ENCODE data around the gene NUDT16L1. TPM values are rescaled to one million over a fixed set of nuclear protein-coding genes. Genes with fewer than 3 reads are reported as not detected.
A peak's percentile ranks its signal among the peaks of the same experiment; 100 is the strongest.

NUDT16L1 gene
- total RNA-seq, 1 experiment from 2014 or later: 42.0 TPM

DNA sequence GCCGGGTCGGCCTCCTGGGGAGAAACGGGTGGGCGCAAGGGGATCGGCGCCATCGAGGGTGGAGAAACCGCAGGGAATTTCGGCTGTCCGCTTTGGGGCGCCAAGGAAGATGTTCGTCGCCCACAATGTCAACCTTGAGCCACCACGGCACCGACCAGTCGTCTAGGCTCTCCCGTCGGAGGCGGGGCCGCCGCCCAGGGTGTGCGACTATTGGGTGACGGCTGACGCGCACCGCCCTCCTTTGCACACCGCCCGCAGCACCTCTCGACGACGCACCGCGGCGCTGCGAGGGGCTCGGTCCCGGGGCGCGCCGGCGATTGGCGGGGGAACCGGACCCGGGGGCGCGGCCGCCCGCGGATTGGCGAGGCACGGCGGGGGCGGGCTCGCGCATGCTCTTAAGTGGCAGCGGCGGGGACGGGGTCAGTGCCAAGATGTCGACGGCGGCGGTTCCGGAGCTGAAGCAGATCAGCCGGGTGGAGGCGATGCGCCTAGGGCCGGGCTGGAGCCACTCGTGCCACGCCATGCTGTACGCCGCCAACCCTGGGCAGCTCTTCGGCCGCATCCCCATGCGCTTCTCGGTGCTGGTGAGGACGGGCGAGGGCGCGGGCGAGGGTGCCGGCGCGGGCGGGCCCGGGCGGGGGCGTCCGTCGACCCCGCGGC lies at the start of gene NUDT16L1 (continued):
- TF ChIP-seq MYBL2 (CRISPR knock-in tag; IDR thresholded peaks at IDR 0.05) (no peak), ATF1 (CRISPR knock-in tag; IDR thresholded peaks at IDR 0.05) (no peak), HMGA2 (CRISPR knock-in tag; IDR thresholded peaks at IDR 0.05) (no peak), PRRX2 (CRISPR knock-in tag; IDR thresholded peaks at IDR 0.05) (0 out of 2 replicates have a peak, but pooled peaks have one; percentile 73), ZMAT4 (CRISPR knock-in tag; IDR thresholded peaks at IDR 0.05) (no peak), ESRRA (CRISPR knock-in tag; IDR thresholded peaks at IDR 0.05; ENCODE audit: borderline replicate concordance) (no peak), NFYB (CRISPR knock-in tag; conservative IDR thresholded peaks at IDR 0.05; ENCODE audit: low read depth) (peak; percentile 89), CTCF (IDR thresholded peaks at IDR 0.05) (no peak), JUN (CRISPR knock-in tag; IDR thresholded peaks at IDR 0.05) (peak; percentile 65; the same call in 1 of the 2 replicates), FOXK1 (CRISPR knock-in tag; IDR thresholded peaks at IDR 0.05) (no peak), ZNF121 (CRISPR knock-in tag; IDR thresholded peaks at IDR 0.05) (no peak), ZNF263 (CRISPR knock-in tag; IDR thresholded peaks at IDR 0.05; ENCODE audit: low read depth) (peak; percentile 15; the same call in 1 of the 2 replicates), FOXJ3 (CRISPR knock-in tag; IDR thresholded peaks at IDR 0.05; ENCODE audit: borderline replicate concordance) (no peak), SOX15 (CRISPR knock-in tag; IDR thresholded peaks at IDR 0.05) (no peak), ZNF138 (CRISPR knock-in tag; conservative IDR thresholded peaks at IDR 0.05) (no peak), CREM (CRISPR knock-in tag; IDR thresholded peaks at IDR 0.05) (0 out of 2 replicates have a peak, but pooled peaks have one; percentile 49), SP1 (CRISPR knock-in tag; conservative IDR thresholded peaks at IDR 0.05) (peak; percentile 93), ETV6 (CRISPR knock-in tag; IDR thresholded peaks at IDR 0.05) (peak; percentile 56; the same call in 1 of the 2 replicates), NR1H2 (CRISPR knock-in tag; IDR thresholded peaks at IDR 0.05) (no peak), GABPB1 (CRISPR knock-in tag; IDR thresholded peaks at IDR 0.05) (no peak; the same call in 1 of the 2 replicates), CBFB (CRISPR knock-in tag; IDR thresholded peaks at IDR 0.05; ENCODE audit: low read depth) (no peak), CREB1 (CRISPR knock-in tag; IDR thresholded peaks at IDR 0.05) (no peak), NR2C2 (CRISPR knock-in tag; IDR thresholded peaks at IDR 0.05) (no peak)
- TF ChIP-seq, protein P1, sequence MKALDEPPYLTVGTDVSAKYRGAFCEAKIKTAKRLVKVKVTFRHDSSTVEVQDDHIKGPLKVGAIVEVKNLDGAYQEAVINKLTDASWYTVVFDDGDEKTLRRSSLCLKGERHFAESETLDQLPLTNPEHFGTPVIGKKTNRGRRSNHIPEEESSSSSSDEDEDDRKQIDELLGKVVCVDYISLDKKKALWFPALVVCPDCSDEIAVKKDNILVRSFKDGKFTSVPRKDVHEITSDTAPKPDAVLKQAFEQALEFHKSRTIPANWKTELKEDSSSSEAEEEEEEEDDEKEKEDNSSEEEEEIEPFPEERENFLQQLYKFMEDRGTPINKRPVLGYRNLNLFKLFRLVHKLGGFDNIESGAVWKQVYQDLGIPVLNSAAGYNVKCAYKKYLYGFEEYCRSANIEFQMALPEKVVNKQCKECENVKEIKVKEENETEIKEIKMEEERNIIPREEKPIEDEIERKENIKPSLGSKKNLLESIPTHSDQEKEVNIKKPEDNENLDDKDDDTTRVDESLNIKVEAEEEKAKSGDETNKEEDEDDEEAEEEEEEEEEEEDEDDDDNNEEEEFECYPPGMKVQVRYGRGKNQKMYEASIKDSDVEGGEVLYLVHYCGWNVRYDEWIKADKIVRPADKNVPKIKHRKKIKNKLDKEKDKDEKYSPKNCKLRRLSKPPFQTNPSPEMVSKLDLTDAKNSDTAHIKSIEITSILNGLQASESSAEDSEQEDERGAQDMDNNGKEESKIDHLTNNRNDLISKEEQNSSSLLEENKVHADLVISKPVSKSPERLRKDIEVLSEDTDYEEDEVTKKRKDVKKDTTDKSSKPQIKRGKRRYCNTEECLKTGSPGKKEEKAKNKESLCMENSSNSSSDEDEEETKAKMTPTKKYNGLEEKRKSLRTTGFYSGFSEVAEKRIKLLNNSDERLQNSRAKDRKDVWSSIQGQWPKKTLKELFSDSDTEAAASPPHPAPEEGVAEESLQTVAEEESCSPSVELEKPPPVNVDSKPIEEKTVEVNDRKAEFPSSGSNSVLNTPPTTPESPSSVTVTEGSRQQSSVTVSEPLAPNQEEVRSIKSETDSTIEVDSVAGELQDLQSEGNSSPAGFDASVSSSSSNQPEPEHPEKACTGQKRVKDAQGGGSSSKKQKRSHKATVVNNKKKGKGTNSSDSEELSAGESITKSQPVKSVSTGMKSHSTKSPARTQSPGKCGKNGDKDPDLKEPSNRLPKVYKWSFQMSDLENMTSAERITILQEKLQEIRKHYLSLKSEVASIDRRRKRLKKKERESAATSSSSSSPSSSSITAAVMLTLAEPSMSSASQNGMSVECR (CRISPR knock-in tag; IDR thresholded peaks at IDR 0.05; ENCODE audit: borderline replicate concordance): peak; percentile 73; the same call in 1 of the 2 replicates
- TF ChIP-seq, protein P2, sequence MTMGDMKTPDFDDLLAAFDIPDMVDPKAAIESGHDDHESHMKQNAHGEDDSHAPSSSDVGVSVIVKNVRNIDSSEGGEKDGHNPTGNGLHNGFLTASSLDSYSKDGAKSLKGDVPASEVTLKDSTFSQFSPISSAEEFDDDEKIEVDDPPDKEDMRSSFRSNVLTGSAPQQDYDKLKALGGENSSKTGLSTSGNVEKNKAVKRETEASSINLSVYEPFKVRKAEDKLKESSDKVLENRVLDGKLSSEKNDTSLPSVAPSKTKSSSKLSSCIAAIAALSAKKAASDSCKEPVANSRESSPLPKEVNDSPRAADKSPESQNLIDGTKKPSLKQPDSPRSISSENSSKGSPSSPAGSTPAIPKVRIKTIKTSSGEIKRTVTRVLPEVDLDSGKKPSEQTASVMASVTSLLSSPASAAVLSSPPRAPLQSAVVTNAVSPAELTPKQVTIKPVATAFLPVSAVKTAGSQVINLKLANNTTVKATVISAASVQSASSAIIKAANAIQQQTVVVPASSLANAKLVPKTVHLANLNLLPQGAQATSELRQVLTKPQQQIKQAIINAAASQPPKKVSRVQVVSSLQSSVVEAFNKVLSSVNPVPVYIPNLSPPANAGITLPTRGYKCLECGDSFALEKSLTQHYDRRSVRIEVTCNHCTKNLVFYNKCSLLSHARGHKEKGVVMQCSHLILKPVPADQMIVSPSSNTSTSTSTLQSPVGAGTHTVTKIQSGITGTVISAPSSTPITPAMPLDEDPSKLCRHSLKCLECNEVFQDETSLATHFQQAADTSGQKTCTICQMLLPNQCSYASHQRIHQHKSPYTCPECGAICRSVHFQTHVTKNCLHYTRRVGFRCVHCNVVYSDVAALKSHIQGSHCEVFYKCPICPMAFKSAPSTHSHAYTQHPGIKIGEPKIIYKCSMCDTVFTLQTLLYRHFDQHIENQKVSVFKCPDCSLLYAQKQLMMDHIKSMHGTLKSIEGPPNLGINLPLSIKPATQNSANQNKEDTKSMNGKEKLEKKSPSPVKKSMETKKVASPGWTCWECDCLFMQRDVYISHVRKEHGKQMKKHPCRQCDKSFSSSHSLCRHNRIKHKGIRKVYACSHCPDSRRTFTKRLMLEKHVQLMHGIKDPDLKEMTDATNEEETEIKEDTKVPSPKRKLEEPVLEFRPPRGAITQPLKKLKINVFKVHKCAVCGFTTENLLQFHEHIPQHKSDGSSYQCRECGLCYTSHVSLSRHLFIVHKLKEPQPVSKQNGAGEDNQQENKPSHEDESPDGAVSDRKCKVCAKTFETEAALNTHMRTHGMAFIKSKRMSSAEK (CRISPR knock-in tag; IDR thresholded peaks at IDR 0.05; ENCODE audit: borderline replicate concordance): no peak
- TF ChIP-seq, protein P3, sequence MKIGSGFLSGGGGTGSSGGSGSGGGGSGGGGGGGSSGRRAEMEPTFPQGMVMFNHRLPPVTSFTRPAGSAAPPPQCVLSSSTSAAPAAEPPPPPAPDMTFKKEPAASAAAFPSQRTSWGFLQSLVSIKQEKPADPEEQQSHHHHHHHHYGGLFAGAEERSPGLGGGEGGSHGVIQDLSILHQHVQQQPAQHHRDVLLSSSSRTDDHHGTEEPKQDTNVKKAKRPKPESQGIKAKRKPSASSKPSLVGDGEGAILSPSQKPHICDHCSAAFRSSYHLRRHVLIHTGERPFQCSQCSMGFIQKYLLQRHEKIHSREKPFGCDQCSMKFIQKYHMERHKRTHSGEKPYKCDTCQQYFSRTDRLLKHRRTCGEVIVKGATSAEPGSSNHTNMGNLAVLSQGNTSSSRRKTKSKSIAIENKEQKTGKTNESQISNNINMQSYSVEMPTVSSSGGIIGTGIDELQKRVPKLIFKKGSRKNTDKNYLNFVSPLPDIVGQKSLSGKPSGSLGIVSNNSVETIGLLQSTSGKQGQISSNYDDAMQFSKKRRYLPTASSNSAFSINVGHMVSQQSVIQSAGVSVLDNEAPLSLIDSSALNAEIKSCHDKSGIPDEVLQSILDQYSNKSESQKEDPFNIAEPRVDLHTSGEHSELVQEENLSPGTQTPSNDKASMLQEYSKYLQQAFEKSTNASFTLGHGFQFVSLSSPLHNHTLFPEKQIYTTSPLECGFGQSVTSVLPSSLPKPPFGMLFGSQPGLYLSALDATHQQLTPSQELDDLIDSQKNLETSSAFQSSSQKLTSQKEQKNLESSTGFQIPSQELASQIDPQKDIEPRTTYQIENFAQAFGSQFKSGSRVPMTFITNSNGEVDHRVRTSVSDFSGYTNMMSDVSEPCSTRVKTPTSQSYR (CRISPR knock-in tag; IDR thresholded peaks at IDR 0.05): no peak
